ENCODE results near the gene ADAMTS4. TPM values are rescaled to one million over a fixed set of nuclear protein-coding genes. Genes with fewer than 3 reads are reported as not detected.
A peak's percentile ranks its signal among the peaks of the same experiment; 100 is the strongest.

Gene ADAMTS4
- total RNA-seq, 1 donor from 2014 or later = 2.7 TPM

GRCh38 chr1:161163793-161164192 is 35.1 kb downstream of the ADAMTS4 start:
- FAIRE-seq (no peak), DNase-seq (ENCODE audit: low read depth) (no peak)
- no peak overlapping the region for H2AFZ ChIP-seq (ENCODE audit: low read depth, low read length)
- H4K20me1 ChIP-seq (ENCODE audit: insufficient read depth, low read length) = no peaks in the 10 kb centered on the region
- H3K27me3 ChIP-seq (ENCODE audit: insufficient read depth, low read length) = no peaks in the 10 kb centered on the region
- H3K9me3 ChIP-seq (ENCODE audit: insufficient read depth, low read depth, low read length) = no peaks in the 10 kb centered on the region
- H3K4me2 ChIP-seq (ENCODE audit: low read length) = no peak overlapping the region
- Mint-ChIP-seq H3K9me3 (ENCODE audit: unreplicated experiment) (no peaks in the 10 kb centered on the region), H3K36me3 (ENCODE audit: low read depth, unreplicated experiment) (peaks cover 2% of the 10 kb centered on the region), H3K4me3 (ENCODE audit: unreplicated experiment) (peak overlapping the region; percentile 58), H3K4me1 (ENCODE audit: low read depth, unreplicated experiment) (peaks cover 23% of the 10 kb centered on the region), H3K27ac (ENCODE audit: unreplicated experiment) (no peak overlapping the region), H3K27me3 (ENCODE audit: low read depth, unreplicated experiment) (no peaks in the 10 kb centered on the region)
- no peaks in the 10 kb centered on the region for H3K36me3 ChIP-seq (ENCODE audit: insufficient read depth, low read length)
- TF ChIP-seq EZH2 (IDR thresholded peaks at IDR 0.05; ENCODE audit: insufficient read depth, low read length) (no peak), CTCF (IDR thresholded peaks at IDR 0.05; ENCODE audit: insufficient read depth, low read depth, low read length) (no peak)
- H3K9ac ChIP-seq (ENCODE audit: low read length) = peak overlapping the region; percentile 5
- H3K79me2 ChIP-seq (ENCODE audit: insufficient read depth, low read length) = peaks cover 37% of the 10 kb centered on the region
- no peak overlapping the region for H3K4me3 ChIP-seq (ENCODE audit: insufficient read depth, low read depth, low read length)
- peaks cover 24% of the 10 kb centered on the region for H3K4me1 ChIP-seq (ENCODE audit: insufficient read depth, low read length)
- no peak overlapping the region for H3K27ac ChIP-seq (ENCODE audit: low read depth, low read length)

DNA sequence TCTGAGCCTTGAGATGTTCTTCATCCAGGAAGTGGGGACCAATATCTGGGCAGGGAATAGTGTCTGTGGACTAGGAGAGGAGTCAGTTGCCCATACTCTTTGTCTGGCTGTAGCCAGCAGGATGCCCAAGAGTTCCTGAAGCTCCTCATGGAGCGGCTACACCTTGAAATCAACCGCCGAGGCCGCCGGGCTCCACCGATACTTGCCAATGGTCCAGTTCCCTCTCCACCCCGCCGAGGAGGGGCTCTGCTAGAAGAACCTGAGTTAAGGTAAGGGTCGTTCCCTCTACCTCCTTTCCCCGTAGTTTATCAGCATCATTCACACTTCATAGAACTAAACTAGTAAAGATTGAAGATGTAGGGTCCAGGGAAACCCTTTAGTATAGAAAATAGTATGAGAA is 36.0 kb downstream of the ADAMTS4 start:
- Histone ChIP-seq H3K4me1 (ENCODE audit: insufficient read depth, low read length) (peaks cover 26% of the 10 kb centered on the region), H4K20me1 (ENCODE audit: insufficient read depth, low read length) (no peaks in the 10 kb centered on the region), H3K4me3 (ENCODE audit: insufficient read depth, low read depth, low read length) (no peak overlapping the region), H3K9ac (ENCODE audit: low read length) (no peak overlapping the region), H3K27ac (ENCODE audit: low read depth, low read length) (no peak overlapping the region), H2AFZ (ENCODE audit: low read depth, low read length) (no peak overlapping the region), H3K27me3 (ENCODE audit: insufficient read depth, low read length) (no peaks in the 10 kb centered on the region), H3K36me3 (ENCODE audit: insufficient read depth, low read length) (peaks cover 7% of the 10 kb centered on the region), H3K9me3 (ENCODE audit: insufficient read depth, low read depth, low read length) (no peaks in the 10 kb centered on the region), H3K79me2 (ENCODE audit: insufficient read depth, low read length) (peaks cover 37% of the 10 kb centered on the region), H3K4me2 (ENCODE audit: low read length) (no peak overlapping the region)
- peaks cover 2% of the 10 kb centered on the region for H3K36me3 Mint-ChIP-seq (ENCODE audit: low read depth, unreplicated experiment)
- H3K4me3 Mint-ChIP-seq (ENCODE audit: unreplicated experiment) = peak overlapping the region; percentile 11
- H3K27ac Mint-ChIP-seq (ENCODE audit: unreplicated experiment) = no peak overlapping the region
- H3K4me1 Mint-ChIP-seq (ENCODE audit: low read depth, unreplicated experiment) = peaks cover 23% of the 10 kb centered on the region
- H3K9me3 Mint-ChIP-seq (ENCODE audit: unreplicated experiment) = no peaks in the 10 kb centered on the region
- TF ChIP-seq EZH2 (IDR thresholded peaks at IDR 0.05; ENCODE audit: insufficient read depth, low read length) (no peak), CTCF (IDR thresholded peaks at IDR 0.05; ENCODE audit: insufficient read depth, low read depth, low read length) (no peak)
- no peak for FAIRE-seq
- H3K27me3 Mint-ChIP-seq (ENCODE audit: low read depth, unreplicated experiment) = no peaks in the 10 kb centered on the region
- no peak for DNase-seq (ENCODE audit: low read depth)

- Mint-ChIP-seq H3K4me3 (ENCODE audit: unreplicated experiment) (peak overlapping the region; percentile 42), H3K27ac (ENCODE audit: unreplicated experiment) (peak overlapping the region; percentile 11), H3K36me3 (ENCODE audit: low read depth, unreplicated experiment) (peaks cover 6% of the 10 kb centered on the region), H3K9me3 (ENCODE audit: unreplicated experiment) (no peaks in the 10 kb centered on the region), H3K27me3 (ENCODE audit: low read depth, unreplicated experiment) (no peaks in the 10 kb centered on the region), H3K4me1 (ENCODE audit: low read depth, unreplicated experiment) (peaks cover 21% of the 10 kb centered on the region)
- Histone ChIP-seq H3K9ac (ENCODE audit: low read length) (no peak overlapping the region), H3K27ac (ENCODE audit: low read depth, low read length) (no peak overlapping the region), H3K36me3 (ENCODE audit: insufficient read depth, low read length) (peaks cover 12% of the 10 kb centered on the region), H3K4me3 (ENCODE audit: insufficient read depth, low read depth, low read length) (no peak overlapping the region), H3K9me3 (ENCODE audit: insufficient read depth, low read depth, low read length) (no peaks in the 10 kb centered on the region), H3K4me2 (ENCODE audit: low read length) (no peak overlapping the region), H3K79me2 (ENCODE audit: insufficient read depth, low read length) (peaks cover 33% of the 10 kb centered on the region), H2AFZ (ENCODE audit: low read depth, low read length) (no peak overlapping the region), H3K27me3 (ENCODE audit: insufficient read depth, low read length) (no peaks in the 10 kb centered on the region), H4K20me1 (ENCODE audit: insufficient read depth, low read length) (no peaks in the 10 kb centered on the region), H3K4me1 (ENCODE audit: insufficient read depth, low read length) (peaks cover 23% of the 10 kb centered on the region)
- FAIRE-seq (no peak), DNase-seq (ENCODE audit: low read depth) (no peak)
- TF ChIP-seq EZH2 (IDR thresholded peaks at IDR 0.05; ENCODE audit: insufficient read depth, low read length) (no peak), CTCF (IDR thresholded peaks at IDR 0.05; ENCODE audit: insufficient read depth, low read depth, low read length) (no peak)
Observed at GRCh38 chr1:161162052-161162451, 36.8 kb downstream of the ADAMTS4 start.
